GM23248 (cell line): ENCODE data around the gene SLC5A6. TPM values are rescaled to one million over a fixed set of nuclear protein-coding genes. Genes with fewer than 3 reads are reported as not detected.

Experiments used
- DNase-seq: peaks from one replicate; pipeline ENCODE4 v3.0.0-alpha.2; 2015
- H2AFZ ChIP-seq: fragments of 200-600 bp; sonication (generic); 2 replicates; pipeline ENCODE4 v1.6.1; 2016; ENCODE audit warnings: antibody characterized with exemption
- H3F3A ChIP-seq: fragments of 200-600 bp; sonication (generic); 2 replicates; pipeline ENCODE4 v1.6.1; 2016; ENCODE audit warnings: mild to moderate bottlenecking, antibody characterized with exemption, mixed run types; ENCODE audit not compliant: insufficient read depth
- H3K27ac ChIP-seq: fragments of 200-600 bp; sonication (generic); 2 replicates; pipeline ENCODE4 v1.5.1; 2016; ENCODE audit warnings: mild to moderate bottlenecking
- H3K27me3 ChIP-seq: fragments of 200-600 bp; sonication (generic); replicated peaks from 2 replicates; pipeline ENCODE4 v1.6.1; 2016; ENCODE audit warnings: mild to moderate bottlenecking; ENCODE audit not compliant: insufficient read depth
- H3K36me3 ChIP-seq: fragments of 200-600 bp; sonication (generic); 2 replicates; pipeline ENCODE4 v1.6.1; 2016; ENCODE audit warnings: low read depth, mild to moderate bottlenecking
- H3K4me1 ChIP-seq: fragments of 200-600 bp; sonication (generic); 2 replicates; pipeline ENCODE4 v1.6.1; 2016; ENCODE audit warnings: mild to moderate bottlenecking; ENCODE audit not compliant: insufficient read depth
- H3K4me2 ChIP-seq: fragments of 200-600 bp; sonication (generic); one replicate; pipeline ENCODE4 v1.6.1; 2016; ENCODE audit warnings: mild to moderate bottlenecking; ENCODE audit not compliant: unreplicated experiment
- H3K4me3 ChIP-seq: fragments of 200-600 bp; sonication (generic); 2 replicates; pipeline ENCODE4 v1.5.1; 2016; ENCODE audit warnings: mild to moderate bottlenecking
- H3K79me2 ChIP-seq: fragments of 200-600 bp; sonication (generic); 2 replicates; pipeline ENCODE4 v1.6.1; 2016; ENCODE audit warnings: mild to moderate bottlenecking; ENCODE audit not compliant: insufficient read depth
- H3K9ac ChIP-seq: fragments of 200-600 bp; sonication (generic); 2 replicates; pipeline ENCODE4 v1.6.1; 2016; ENCODE audit warnings: mild to moderate bottlenecking
- H3K9me2 ChIP-seq: fragments of 200-600 bp; sonication (generic); 2 replicates; pipeline ENCODE4 v1.6.1; 2016; ENCODE audit warnings: mixed run types, mild to moderate bottlenecking, moderate library complexity; ENCODE audit not compliant: insufficient read depth
- H3K9me3 ChIP-seq: fragments of 200-600 bp; sonication (generic); one replicate; pipeline ENCODE4 v1.6.1; 2017; ENCODE audit warnings: low read depth
- H4K20me1 ChIP-seq: fragments of 200-600 bp; sonication (generic); 2 replicates; pipeline ENCODE4 v1.6.0; 2016; ENCODE audit not compliant: insufficient read depth
- EZH2 ChIP-seq: fragments of 200-600 bp; sonication (generic); IDR thresholded peaks from 2 replicates; pipeline ENCODE4 v1.6.1; 2018; ENCODE audit warnings: antibody characterized with exemption, mild to moderate bottlenecking; ENCODE audit not compliant: insufficient read depth, poor library complexity, severe bottlenecking
- EZH2phosphoT487 ChIP-seq: fragments of 200-600 bp; sonication (generic); IDR thresholded peaks from 2 replicates; pipeline ENCODE4 v1.6.1; 2018; ENCODE audit warnings: antibody characterized with exemption, moderate library complexity, mild to moderate bottlenecking, low read depth; ENCODE audit not compliant: insufficient read depth
- WGBS, 2 experiments: methylation state at CpG; one replicate each; pipeline ENCODE4 v1.1.6; 2015 to 2017; ENCODE audit warnings: low lambda C conversion rate in 2 of 2, low coverage in 1 of 2; ENCODE audit errors: missing lambda C conversion rate in 2 of 2; 5-methylcytosine and 5-hydroxymethylcytosine counted together
- in situ Hi-C: fragments of 300-500 bp; cut with MboI; formaldehyde crosslinking; loops from 2 replicates; pipeline ENCODE4 v1.15.0; 2020
- polyA plus RNA-seq: library from polyadenylated mRNA; unstranded; fragments of >200 nt; fragmentation: Nextera tagmentation; extraction: Ambion mirVana; gene quantifications from 2 replicates; pipeline ENCODE4 v1.2.1, GENCODE V29; 2016
- total RNA-seq: library from RNA; depleted of rRNA; stranded (reverse); fragments of >200 nt; shearing (Covaris generic); gene quantifications from 2 replicates; pipeline ENCODE4 v1.2.3, GENCODE V29; 2014

Gene SLC5A6
- total and polyA plus RNA-seq, 2 experiments from 2014 or later = 9.4 to 13.5 TPM

DNA sequence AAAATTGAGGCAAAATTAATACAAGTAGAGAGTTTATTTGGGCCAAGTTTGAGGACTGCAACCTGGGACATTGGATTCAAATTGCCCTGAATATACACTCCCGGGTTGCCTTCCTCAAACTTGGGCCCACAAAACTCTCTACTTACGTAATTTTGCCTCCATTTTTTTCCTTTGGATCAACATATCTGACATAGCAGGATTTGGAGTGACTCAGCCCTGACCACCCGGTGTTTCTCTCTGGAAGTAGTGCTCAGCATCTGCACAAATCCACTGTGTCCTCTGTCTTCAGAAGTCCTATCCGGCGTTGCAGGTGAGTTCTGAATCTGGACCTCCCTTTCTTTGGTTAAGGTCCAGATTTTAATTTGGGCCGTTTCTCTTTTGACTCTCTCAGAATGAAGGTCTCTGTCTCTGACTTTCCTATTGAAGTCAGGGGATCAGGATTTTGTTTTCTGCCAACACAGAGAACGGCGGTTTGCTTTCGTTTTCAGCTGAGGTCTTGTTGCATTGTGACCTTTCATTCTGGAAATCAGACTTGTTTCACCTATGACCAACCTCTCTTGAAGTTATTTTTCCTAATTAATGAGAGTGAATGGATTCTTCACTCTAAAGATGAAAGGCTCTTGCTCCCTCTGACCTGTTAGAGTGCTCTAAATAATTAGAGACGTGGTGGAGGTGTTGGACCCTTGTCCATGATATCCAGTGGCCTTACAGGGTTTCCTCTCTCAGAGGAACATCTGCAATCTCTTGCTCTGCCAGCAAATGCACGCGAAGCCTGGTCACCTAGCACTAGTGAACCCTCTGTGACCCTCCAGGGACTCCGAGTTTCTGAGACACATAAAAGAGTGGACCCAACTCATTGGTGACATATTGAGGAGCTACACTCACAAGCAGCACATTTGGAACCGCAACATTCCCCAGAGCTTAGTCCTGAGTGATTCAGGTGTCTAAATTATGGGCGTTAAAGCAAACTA lies 49.6 kb downstream of the SLC5A6 start:
- peak; percentile 37 for DNase-seq
- Histone ChIP-seq H3K27ac (no peak overlapping the region), H3K4me1 (no peaks in the 10 kb centered on the region), H3F3A (no peaks in the 10 kb centered on the region), H3K36me3 (no peaks in the 10 kb centered on the region), H4K20me1 (no peaks in the 10 kb centered on the region), H3K4me3 (no peak overlapping the region), H3K79me2 (no peaks in the 10 kb centered on the region), H3K9me3 (no peaks in the 10 kb centered on the region), H3K4me2 (no peak overlapping the region), H3K9me2 (no peaks in the 10 kb centered on the region), H3K27me3 (0 out of 2 replicates have a peak, but pooled peaks cover 3% of the 10 kb centered on the region), H3K9ac (no peak overlapping the region), H2AFZ (peak overlapping the region; percentile 39; the same call in 1 of the 2 replicates)
- no peak for TF ChIP-seq EZH2phosphoT487
- TF ChIP-seq EZH2 = no peak
- in situ Hi-C loops = no loop called here
- WGBS, 2 experiments = 69 to 71% methylated on average over 15 of the region's 15 CpGs

DNA sequence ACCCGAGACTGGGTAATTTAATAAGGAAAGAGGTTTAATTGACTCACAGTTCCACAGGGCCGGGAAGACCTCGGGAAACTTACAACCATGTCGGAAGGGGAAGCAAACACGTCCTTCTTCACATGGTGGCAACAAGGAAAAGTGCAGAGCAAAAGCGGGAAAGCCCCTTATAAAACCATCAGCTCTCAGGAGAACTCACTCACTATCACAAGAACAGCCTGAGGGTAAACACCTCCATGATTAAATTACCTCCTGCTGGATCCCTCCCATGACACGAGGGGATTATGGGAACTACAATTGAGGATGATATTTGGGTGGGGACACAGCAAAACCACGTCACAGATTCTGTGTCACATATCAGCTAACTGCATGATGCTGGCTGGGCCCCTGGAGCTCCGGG lies 51.9 kb downstream of the SLC5A6 start:
- Histone ChIP-seq H3F3A (no peaks in the 10 kb centered on the region), H3K9ac (no peak overlapping the region), H3K27ac (no peak overlapping the region), H3K79me2 (no peaks in the 10 kb centered on the region), H3K4me1 (no peaks in the 10 kb centered on the region), H3K9me3 (no peaks in the 10 kb centered on the region), H3K36me3 (no peaks in the 10 kb centered on the region), H3K27me3 (0 out of 2 replicates have a peak, but pooled peaks cover 3% of the 10 kb centered on the region), H4K20me1 (no peaks in the 10 kb centered on the region), H3K4me3 (no peak overlapping the region), H2AFZ (no peak overlapping the region), H3K4me2 (no peak overlapping the region), H3K9me2 (no peaks in the 10 kb centered on the region)
- DNase-seq = no peak
- in situ Hi-C loops = no loop called here
- 62 to 71% methylated on average over 9 of the region's 9 CpGs for WGBS, 2 experiments
- TF ChIP-seq EZH2phosphoT487 (no peak), EZH2 (no peak)

DNA sequence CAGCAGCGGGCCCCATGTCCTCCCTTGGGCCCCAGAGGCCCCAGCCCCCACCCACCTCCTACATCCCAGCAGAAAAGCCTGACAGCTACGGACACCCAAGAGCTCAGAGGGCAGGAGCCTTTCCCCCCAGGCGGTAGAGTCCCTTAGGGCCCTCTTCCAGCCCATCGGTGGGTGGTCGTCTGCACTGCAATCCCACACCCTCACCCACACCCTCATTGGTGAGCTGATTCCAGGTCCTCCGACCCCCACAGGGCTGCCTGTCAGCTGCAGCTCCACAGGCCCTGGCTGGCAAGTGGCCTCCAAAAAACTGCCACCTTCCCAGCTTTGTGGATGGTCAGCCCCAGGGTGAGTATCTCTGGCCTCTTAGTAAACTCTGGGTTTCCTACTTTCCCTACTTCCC lies 52.8 kb downstream of the SLC5A6 start:
- DNase-seq = no peak
- no peak for TF ChIP-seq EZH2phosphoT487
- no peak for TF ChIP-seq EZH2
- in situ Hi-C loops = no loop called here
- no peaks in the 10 kb centered on the region for H4K20me1 ChIP-seq
- H2AFZ ChIP-seq = no peak overlapping the region
- H3F3A ChIP-seq = no peaks in the 10 kb centered on the region
- no peak overlapping the region for H3K9ac ChIP-seq
- no peaks in the 10 kb centered on the region for H3K79me2 ChIP-seq
- H3K27me3 ChIP-seq = 0 out of 2 replicates have a peak, but pooled peaks cover 3% of the 10 kb centered on the region
- H3K4me2 ChIP-seq = no peak overlapping the region
- no peaks in the 10 kb centered on the region for H3K9me3 ChIP-seq
- no peaks in the 10 kb centered on the region for H3K36me3 ChIP-seq
- H3K27ac ChIP-seq = no peak overlapping the region
- WGBS, 2 experiments = 62 to 74% methylated on average over 5 of the region's 6 CpGs
- no peaks in the 10 kb centered on the region for H3K4me1 ChIP-seq
- no peak overlapping the region for H3K4me3 ChIP-seq
- no peaks in the 10 kb centered on the region for H3K9me2 ChIP-seq

GRCh38 chr2:27158468-27158867 lies 53.6 kb downstream of the SLC5A6 start:
- Histone ChIP-seq H2AFZ (no peak overlapping the region), H3K9me2 (no peaks in the 10 kb centered on the region), H3K27me3 (0 out of 2 replicates have a peak, but pooled peaks cover 5% of the 10 kb centered on the region), H3K27ac (no peak overlapping the region), H3K4me2 (no peak overlapping the region), H3K9ac (no peak overlapping the region), H3K36me3 (no peaks in the 10 kb centered on the region), H3K9me3 (no peaks in the 10 kb centered on the region), H3K4me3 (no peak overlapping the region), H3K79me2 (no peaks in the 10 kb centered on the region), H4K20me1 (no peaks in the 10 kb centered on the region), H3F3A (no peaks in the 10 kb centered on the region), H3K4me1 (no peaks in the 10 kb centered on the region)
- no peak for TF ChIP-seq EZH2
- TF ChIP-seq EZH2phosphoT487 = no peak
- in situ Hi-C loops = no loop called here
- WGBS, 2 experiments = 57 to 89% methylated on average over 3 to 6 of the region's 6 CpGs
- no peak for DNase-seq
